Prostate gland (tissue), 2 donors: Measurements from ENCODE around the gene LIG1.

Experiments used
- POLR2A ChIP-seq: fragments of 450-650 bp; IDR thresholded peaks from one replicate; pipeline ENCODE4 v1.6.1; 2016; ENCODE audit warnings: antibody characterized with exemption, mild to moderate bottlenecking
- TF ChIP-seq, protein P1 (sequence below), 4 experiments: fragments of 200-600 bp in 2 of 4; fragments of 450-650 bp in 2 of 4; sonication (generic) in 2 of 4; IDR thresholded peaks; 1 replicate in 3 of 4; 2 replicates in 1 of 4; pipeline ENCODE4 v1.5.1; 2016 to 2019; ENCODE audit warnings: antibody characterized with exemption in 4 of 4, mild to moderate bottlenecking in 2 of 4, moderate library complexity in 2 of 4

- TF ChIP-seq, protein P1, sequence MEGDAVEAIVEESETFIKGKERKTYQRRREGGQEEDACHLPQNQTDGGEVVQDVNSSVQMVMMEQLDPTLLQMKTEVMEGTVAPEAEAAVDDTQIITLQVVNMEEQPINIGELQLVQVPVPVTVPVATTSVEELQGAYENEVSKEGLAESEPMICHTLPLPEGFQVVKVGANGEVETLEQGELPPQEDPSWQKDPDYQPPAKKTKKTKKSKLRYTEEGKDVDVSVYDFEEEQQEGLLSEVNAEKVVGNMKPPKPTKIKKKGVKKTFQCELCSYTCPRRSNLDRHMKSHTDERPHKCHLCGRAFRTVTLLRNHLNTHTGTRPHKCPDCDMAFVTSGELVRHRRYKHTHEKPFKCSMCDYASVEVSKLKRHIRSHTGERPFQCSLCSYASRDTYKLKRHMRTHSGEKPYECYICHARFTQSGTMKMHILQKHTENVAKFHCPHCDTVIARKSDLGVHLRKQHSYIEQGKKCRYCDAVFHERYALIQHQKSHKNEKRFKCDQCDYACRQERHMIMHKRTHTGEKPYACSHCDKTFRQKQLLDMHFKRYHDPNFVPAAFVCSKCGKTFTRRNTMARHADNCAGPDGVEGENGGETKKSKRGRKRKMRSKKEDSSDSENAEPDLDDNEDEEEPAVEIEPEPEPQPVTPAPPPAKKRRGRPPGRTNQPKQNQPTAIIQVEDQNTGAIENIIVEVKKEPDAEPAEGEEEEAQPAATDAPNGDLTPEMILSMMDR (IDR thresholded peaks at IDR 0.05) = peak; percentile 53 to 89 (median 76)
- no peak for TF ChIP-seq POLR2A
Observed at GRCh38 chr19:48102870-48103751, 67.0 kb downstream of the LIG1 start.
